Middle frontal gyrus (tissue), 1 donor: Measurements from ENCODE around the gene TBL2.
"Not testable (repeated sequence)": the region's sequence is repeated elsewhere in the genome, so short reads cannot be mapped to it uniquely, and the experiment has no call there.

ENCODE experiments used
- DNase-seq: peaks from one replicate; pipeline ENCODE4 v3.0.0-alpha.2; 2015; ENCODE audit warnings: low spot score; ENCODE audit errors: extremely low spot score

TBL2 gene

GRCh38 chr7:73536479-73536878, 41.9 kb downstream of the TBL2 start:
- no peak for DNase-seq

DNA sequence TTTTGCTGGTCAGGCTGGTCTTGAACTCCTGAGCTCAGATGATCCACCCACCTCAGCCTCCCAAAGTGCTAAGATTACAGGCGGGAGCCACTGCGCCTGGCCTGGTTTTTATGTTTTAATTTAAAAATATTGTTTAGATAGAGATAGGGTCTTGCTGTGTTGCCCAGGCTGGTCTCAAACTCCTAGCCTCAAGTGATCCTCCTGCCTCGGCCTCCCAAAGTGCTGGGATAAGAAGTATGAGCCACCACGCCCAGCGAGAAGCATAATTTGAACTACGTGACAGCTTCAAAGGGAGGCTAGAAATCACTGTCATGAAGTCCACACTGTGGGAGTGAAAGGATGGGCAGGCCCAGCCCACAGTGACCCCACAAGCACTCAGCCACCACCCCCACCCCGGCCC, 42.5 kb downstream of the TBL2 start:
- not testable (repeated sequence) for DNase-seq

DNA sequence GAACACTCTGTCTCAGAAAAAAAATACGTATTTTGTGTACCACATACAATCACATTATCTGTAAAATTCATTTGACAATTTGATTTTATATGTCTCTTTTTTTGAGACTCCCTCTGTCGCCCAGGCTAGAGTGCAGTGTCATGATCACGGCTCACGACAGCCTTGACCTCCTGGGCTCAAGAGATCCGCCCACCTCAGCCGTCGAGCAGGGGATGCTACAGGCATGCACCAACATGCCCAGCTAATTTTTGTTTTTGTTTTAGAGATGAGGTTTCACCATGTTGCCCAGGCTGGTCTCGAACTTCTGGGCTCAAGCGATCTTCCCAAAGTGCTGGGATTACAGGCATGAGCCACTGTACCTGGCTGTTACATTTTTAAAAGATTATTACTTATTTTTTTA, 44.6 kb downstream of the TBL2 start:
- DNase-seq = no peak

- DNase-seq = no peak
Observed at GRCh38 chr7:73532224-73532623, 46.2 kb downstream of the TBL2 start.

- DNase-seq = no peak
Observed at GRCh38 chr7:73530800-73531199, 47.6 kb downstream of the TBL2 start.

DNA sequence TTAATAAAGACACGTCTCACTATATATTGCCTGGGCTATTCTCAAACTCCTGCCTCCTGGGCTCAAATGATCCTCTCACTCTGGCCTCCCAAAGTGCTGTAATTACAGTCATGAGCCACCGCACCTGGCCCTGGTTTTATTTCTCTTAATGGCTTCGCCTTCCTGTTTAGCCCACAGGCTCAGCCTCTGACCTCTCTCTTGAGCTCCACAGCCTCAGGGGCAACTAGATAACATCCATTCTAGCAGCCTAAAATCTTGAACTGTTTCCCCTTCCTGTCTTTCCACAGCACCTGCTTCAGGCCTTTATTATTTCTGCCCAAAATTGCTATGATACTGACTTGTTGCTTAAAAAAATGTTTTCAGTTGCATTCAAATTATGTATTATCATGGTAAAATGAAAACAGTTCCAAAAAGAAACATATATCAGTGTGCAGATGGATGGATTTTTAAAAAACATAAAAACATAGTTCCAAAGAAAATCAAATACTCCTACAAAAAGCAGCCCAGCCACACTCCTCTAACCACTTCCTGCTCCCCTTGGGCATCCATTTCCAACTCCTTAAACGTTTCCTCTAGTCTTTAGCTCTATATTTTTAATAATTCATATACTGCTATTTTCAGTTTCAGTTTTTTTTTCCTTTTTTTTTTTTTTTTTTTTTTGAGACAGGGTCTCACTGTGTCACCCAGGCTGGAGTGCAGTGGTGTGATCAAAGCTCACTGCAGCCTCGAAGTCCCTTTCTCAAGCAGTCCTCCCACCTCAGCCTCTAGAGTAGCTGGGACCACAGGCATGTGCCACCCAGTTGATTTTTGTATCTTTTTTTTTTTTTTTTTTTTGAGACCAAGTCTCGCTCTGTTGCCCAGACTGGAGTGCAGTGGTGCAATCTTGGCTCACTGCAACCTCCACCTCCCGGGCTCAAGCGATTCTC, 51.2 kb downstream of the TBL2 start:
- DNase-seq = no peak

GRCh38 chr7:73526158-73526494, 52.3 kb downstream of the TBL2 start:
- DNase-seq = not testable (repeated sequence)

GRCh38 chr7:73522105-73522872, 56.1 kb downstream of the TBL2 start, which contains the start of gene BAZ1B:
Gene BAZ1B, minus strand, starts transcription at chr7:73522293. Its CDS starts 360 bp downstream, at chr7:73521933.
- peak; percentile 94 for DNase-seq

GRCh38 chr7:73521636-73522104, 56.7 kb downstream of the TBL2 start:
- DNase-seq = no peak

GRCh38 chr7:73520673-73521635, 57.4 kb downstream of the TBL2 start:
- no peak for DNase-seq

DNA sequence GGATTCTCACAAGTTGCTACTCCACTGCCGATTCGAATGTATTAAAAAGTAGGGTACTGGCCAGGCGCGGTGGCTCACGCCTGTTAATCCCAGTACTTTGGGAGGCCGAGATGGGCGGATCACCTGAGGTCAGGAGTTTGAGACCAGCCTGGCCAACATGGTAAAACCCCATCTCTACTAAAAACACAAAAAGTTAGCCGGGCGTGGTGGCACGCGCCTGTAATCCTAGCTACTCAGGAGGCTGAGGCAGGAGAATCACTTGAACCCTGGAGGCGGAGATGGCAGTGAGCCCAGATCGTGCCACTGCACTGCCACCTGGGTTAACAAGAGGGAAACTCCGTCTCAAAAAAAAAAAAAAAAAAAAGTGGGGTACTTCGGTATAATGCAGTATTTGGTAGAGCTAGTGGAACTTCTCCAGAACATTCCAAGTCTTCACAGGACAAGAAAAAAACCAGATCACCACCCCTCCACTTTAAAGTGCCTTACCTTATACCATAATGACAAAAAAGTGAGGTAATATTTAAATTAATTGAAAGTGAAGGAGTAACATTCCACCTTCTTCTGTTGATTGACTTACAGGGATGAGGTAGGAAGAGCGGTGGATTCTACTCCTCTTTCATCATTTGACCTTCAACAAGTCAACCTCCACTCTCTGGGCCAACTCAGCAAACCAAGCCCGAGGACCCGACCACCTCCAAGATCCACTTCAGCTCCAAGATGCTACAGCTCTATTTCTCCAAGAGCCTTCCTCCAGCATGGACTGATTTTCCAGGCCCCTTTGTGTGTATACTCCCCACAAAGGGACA, 58.3 kb downstream of the TBL2 start:
- no peak for DNase-seq

DNA sequence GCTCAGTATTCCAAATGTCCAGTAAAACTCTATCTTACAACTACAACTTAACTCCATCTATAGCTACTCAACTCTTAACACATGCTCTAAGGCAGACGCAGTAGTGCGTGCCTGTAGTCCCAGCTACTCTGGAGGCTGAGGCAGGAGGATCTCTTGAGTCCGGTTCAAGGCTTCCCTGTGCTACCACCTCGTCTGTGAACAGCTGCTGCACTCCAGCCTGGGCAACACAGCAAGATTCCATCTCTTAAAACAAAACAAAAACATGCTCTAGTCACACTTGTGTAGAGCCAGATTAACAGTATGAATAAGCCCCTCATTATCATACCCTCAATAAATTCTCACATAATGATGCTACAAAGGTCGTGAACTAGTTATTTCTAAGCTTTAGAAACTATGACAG, 59.9 kb downstream of the TBL2 start:
- no peak for DNase-seq
